ENCODE data around the gene GPER1.

The GPER1 gene

GRCh38 chr7:1064581-1064980 lies 23.3 kb upstream of the GPER1 start:
- H3K79me2 ChIP-seq (ENCODE audit: control insufficient read depth, insufficient read depth, low read length): no peaks in the 10 kb centered on the region
- no peaks in the 10 kb centered on the region for H3K27me3 ChIP-seq (ENCODE audit: insufficient read depth, low read length, poor library complexity)
- H3K27ac ChIP-seq (ENCODE audit: low read depth, low read length): no peak overlapping the region
- H3K36me3 ChIP-seq (ENCODE audit: control insufficient read depth, insufficient read depth, low read length): no peaks in the 10 kb centered on the region
- no peak overlapping the region for H3K9ac ChIP-seq (ENCODE audit: low read length)
- H2BK120ac ChIP-seq (ENCODE audit: low read depth, low read length): no peak overlapping the region
- no peak overlapping the region for H2BK15ac ChIP-seq (replicated peaks; ENCODE audit: low read depth)
- no peak overlapping the region for H3K4ac ChIP-seq (ENCODE audit: low read depth, low read length)
- no CpG with 5 or more reads among the region's 13 CpGs for WGBS (ENCODE audit: extremely low coverage, insufficient coverage, low lambda C conversion rate)
- no peak overlapping the region for H2BK5ac ChIP-seq (ENCODE audit: low read length)
- H3K4me2 ChIP-seq (ENCODE audit: low read length): no peak overlapping the region
- no peak overlapping the region for H3K56ac ChIP-seq (ENCODE audit: low read length)
- H2AK5ac ChIP-seq (ENCODE audit: low read length): no peak overlapping the region
- peaks cover 4% of the 10 kb centered on the region for H3K4me1 ChIP-seq (ENCODE audit: control insufficient read depth, low read depth, low read length)
- no peak overlapping the region for H4K8ac ChIP-seq (ENCODE audit: low read depth, low read length)
- no peak overlapping the region for H3K23ac ChIP-seq (ENCODE audit: low read length)
- no peak for DNase-seq
- H3K79me1 ChIP-seq (ENCODE audit: low read length): no peaks in the 10 kb centered on the region
- H3K4me3 ChIP-seq (ENCODE audit: low read length): no peak overlapping the region
- no peak overlapping the region for H4K5ac ChIP-seq (ENCODE audit: low read length)
- no peak overlapping the region for H3K18ac ChIP-seq (ENCODE audit: low read length)

GRCh38 chr7:1065263-1065584 lies 22.7 kb upstream of the GPER1 start:
- H4K8ac ChIP-seq (ENCODE audit: low read depth, low read length): no peak overlapping the region
- no peak overlapping the region for H2BK5ac ChIP-seq (ENCODE audit: low read length)
- no peak overlapping the region for H3K4ac ChIP-seq (ENCODE audit: low read depth, low read length)
- no peak overlapping the region for H3K9ac ChIP-seq (ENCODE audit: low read length)
- H2BK120ac ChIP-seq (ENCODE audit: low read depth, low read length): no peak overlapping the region
- DNase-seq: no peak
- no peaks in the 10 kb centered on the region for H3K79me2 ChIP-seq (ENCODE audit: control insufficient read depth, insufficient read depth, low read length)
- H2BK15ac ChIP-seq (replicated peaks; ENCODE audit: low read depth): no peak overlapping the region
- no peaks in the 10 kb centered on the region for H3K79me1 ChIP-seq (ENCODE audit: low read length)
- no peak overlapping the region for H3K27ac ChIP-seq (ENCODE audit: low read depth, low read length)
- H2AK5ac ChIP-seq (ENCODE audit: low read length): no peak overlapping the region
- no peaks in the 10 kb centered on the region for H3K36me3 ChIP-seq (ENCODE audit: control insufficient read depth, insufficient read depth, low read length)
- no peak overlapping the region for H3K4me3 ChIP-seq (ENCODE audit: low read length)
- H3K4me2 ChIP-seq (ENCODE audit: low read length): no peak overlapping the region
- H3K27me3 ChIP-seq (ENCODE audit: insufficient read depth, low read length, poor library complexity): no peaks in the 10 kb centered on the region
- H4K5ac ChIP-seq (ENCODE audit: low read length): no peak overlapping the region
- H3K23ac ChIP-seq (ENCODE audit: low read length): no peak overlapping the region
- peaks cover 2% of the 10 kb centered on the region for H3K4me1 ChIP-seq (ENCODE audit: control insufficient read depth, low read depth, low read length)
- H3K56ac ChIP-seq (ENCODE audit: low read length): peak overlapping the region; percentile 54
- no peak overlapping the region for H3K18ac ChIP-seq (ENCODE audit: low read length)
- no CpG with 5 or more reads among the region's 12 CpGs for WGBS (ENCODE audit: extremely low coverage, insufficient coverage, low lambda C conversion rate)

DNA sequence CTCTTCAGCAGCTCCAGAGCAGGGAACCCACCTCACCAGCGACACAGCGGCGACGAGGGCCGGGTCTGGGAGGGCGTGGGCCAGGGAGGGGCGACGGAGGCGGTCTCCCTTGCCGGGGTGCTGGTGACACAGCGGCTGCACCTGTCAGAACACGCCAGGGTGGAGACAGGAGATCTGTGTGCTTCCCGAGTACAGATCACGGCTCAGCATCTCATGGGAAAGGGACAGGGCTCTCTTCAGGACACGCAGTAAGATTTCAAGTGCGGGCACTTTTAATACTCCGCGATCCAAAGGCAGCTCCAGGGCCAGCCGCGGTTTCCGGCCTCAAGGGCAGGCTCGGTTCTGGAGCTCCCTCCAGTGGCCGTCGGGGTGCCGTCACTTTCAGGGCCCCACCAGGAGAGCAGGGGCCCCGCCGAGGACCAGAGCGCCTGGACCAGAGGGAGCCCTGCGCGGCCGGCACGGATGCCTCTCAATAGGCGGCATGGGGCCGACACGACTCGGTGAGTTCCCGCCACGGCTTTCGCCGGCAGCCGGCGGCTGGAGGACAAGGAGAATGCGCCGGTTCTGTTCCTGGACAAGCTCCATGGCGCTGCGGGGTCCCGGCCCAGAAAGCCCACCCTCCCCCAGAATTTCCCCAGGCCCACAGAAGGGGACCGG lies 22.2 kb upstream of the GPER1 start:
- H3K18ac ChIP-seq (ENCODE audit: low read length): no peak overlapping the region
- H3K4ac ChIP-seq (ENCODE audit: low read depth, low read length): no peak overlapping the region
- no peaks in the 10 kb centered on the region for H3K36me3 ChIP-seq (ENCODE audit: control insufficient read depth, insufficient read depth, low read length)
- peak; percentile 82 for DNase-seq
- no peak overlapping the region for H3K27ac ChIP-seq (ENCODE audit: low read depth, low read length)
- no peak overlapping the region for H4K5ac ChIP-seq (ENCODE audit: low read length)
- no peak overlapping the region for H4K8ac ChIP-seq (ENCODE audit: low read depth, low read length)
- no peak overlapping the region for H2BK5ac ChIP-seq (ENCODE audit: low read length)
- peaks cover 2% of the 10 kb centered on the region for H3K79me1 ChIP-seq (ENCODE audit: low read length)
- no peaks in the 10 kb centered on the region for H3K4me1 ChIP-seq (ENCODE audit: control insufficient read depth, low read depth, low read length)
- no peak overlapping the region for H3K9ac ChIP-seq (ENCODE audit: low read length)
- H2BK120ac ChIP-seq (ENCODE audit: low read depth, low read length): no peak overlapping the region
- WGBS (ENCODE audit: extremely low coverage, insufficient coverage, low lambda C conversion rate): no CpG with 5 or more reads among the region's 48 CpGs
- no peak overlapping the region for H3K4me3 ChIP-seq (ENCODE audit: low read length)
- H3K4me2 ChIP-seq (ENCODE audit: low read length): no peak overlapping the region
- no peak overlapping the region for H3K23ac ChIP-seq (ENCODE audit: low read length)
- no peaks in the 10 kb centered on the region for H3K79me2 ChIP-seq (ENCODE audit: control insufficient read depth, insufficient read depth, low read length)
- no peaks in the 10 kb centered on the region for H3K27me3 ChIP-seq (ENCODE audit: insufficient read depth, low read length, poor library complexity)
- H2AK5ac ChIP-seq (ENCODE audit: low read length): no peak overlapping the region
- H3K56ac ChIP-seq (ENCODE audit: low read length): peak overlapping the region; percentile 54
- H2BK15ac ChIP-seq (replicated peaks; ENCODE audit: low read depth): no peak overlapping the region

GRCh38 chr7:1066242-1066588 lies 21.7 kb upstream of the GPER1 start:
- Histone ChIP-seq H3K27ac (ENCODE audit: low read depth, low read length) (no peak overlapping the region), H3K79me1 (ENCODE audit: low read length) (peaks cover 2% of the 10 kb centered on the region), H3K79me2 (ENCODE audit: control insufficient read depth, insufficient read depth, low read length) (no peaks in the 10 kb centered on the region), H3K27me3 (ENCODE audit: insufficient read depth, low read length, poor library complexity) (no peaks in the 10 kb centered on the region), H2BK120ac (ENCODE audit: low read depth, low read length) (no peak overlapping the region), H3K36me3 (ENCODE audit: control insufficient read depth, insufficient read depth, low read length) (no peaks in the 10 kb centered on the region), H3K18ac (ENCODE audit: low read length) (no peak overlapping the region), H3K4me2 (ENCODE audit: low read length) (no peak overlapping the region), H3K56ac (ENCODE audit: low read length) (no peak overlapping the region), H2BK15ac (replicated peaks; ENCODE audit: low read depth) (no peak overlapping the region), H3K4me3 (ENCODE audit: low read length) (no peak overlapping the region), H4K5ac (ENCODE audit: low read length) (no peak overlapping the region), H4K8ac (ENCODE audit: low read depth, low read length) (no peak overlapping the region), H2AK5ac (ENCODE audit: low read length) (no peak overlapping the region), H3K4ac (ENCODE audit: low read depth, low read length) (no peak overlapping the region), H3K23ac (ENCODE audit: low read length) (no peak overlapping the region), H2BK5ac (ENCODE audit: low read length) (no peak overlapping the region), H3K4me1 (ENCODE audit: control insufficient read depth, low read depth, low read length) (no peaks in the 10 kb centered on the region), H3K9ac (ENCODE audit: low read length) (no peak overlapping the region)
- WGBS (ENCODE audit: extremely low coverage, insufficient coverage, low lambda C conversion rate): no CpG with 5 or more reads among the region's 21 CpGs
- DNase-seq: no peak

DNA sequence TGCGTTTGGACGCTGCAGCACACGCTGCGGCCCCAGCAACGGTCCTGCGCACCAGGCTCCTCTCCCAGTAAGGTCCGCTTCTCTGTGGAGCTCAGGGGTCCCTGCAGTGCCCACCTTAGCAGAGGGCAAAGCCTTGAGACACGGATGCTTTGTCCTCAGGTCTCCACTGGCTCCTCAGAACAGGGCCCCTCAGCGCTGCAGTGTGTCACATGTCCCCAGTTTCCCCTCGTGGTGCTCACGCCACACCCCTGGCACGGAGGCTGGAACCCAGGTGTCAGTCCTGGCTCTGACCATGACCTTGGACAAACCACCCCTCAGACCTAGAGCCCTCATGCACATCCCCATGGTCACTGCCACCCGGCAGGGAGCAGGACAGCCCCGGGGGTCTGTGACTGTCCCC lies 19.9 kb upstream of the GPER1 start:
- no peak for DNase-seq
- Histone ChIP-seq H3K79me2 (ENCODE audit: control insufficient read depth, insufficient read depth, low read length) (no peaks in the 10 kb centered on the region), H3K36me3 (ENCODE audit: control insufficient read depth, insufficient read depth, low read length) (no peaks in the 10 kb centered on the region), H3K27me3 (ENCODE audit: insufficient read depth, low read length, poor library complexity) (no peaks in the 10 kb centered on the region), H3K27ac (ENCODE audit: low read depth, low read length) (no peak overlapping the region), H3K18ac (ENCODE audit: low read length) (no peak overlapping the region), H4K8ac (ENCODE audit: low read depth, low read length) (no peak overlapping the region), H3K4me2 (ENCODE audit: low read length) (no peak overlapping the region), H3K79me1 (ENCODE audit: low read length) (peaks cover 3% of the 10 kb centered on the region), H2BK120ac (ENCODE audit: low read depth, low read length) (no peak overlapping the region), H3K23ac (ENCODE audit: low read length) (no peak overlapping the region), H2AK5ac (ENCODE audit: low read length) (no peak overlapping the region), H3K4ac (ENCODE audit: low read depth, low read length) (no peak overlapping the region), H3K4me3 (ENCODE audit: low read length) (no peak overlapping the region), H2BK5ac (ENCODE audit: low read length) (no peak overlapping the region), H4K5ac (ENCODE audit: low read length) (no peak overlapping the region), H3K56ac (ENCODE audit: low read length) (no peak overlapping the region), H3K4me1 (ENCODE audit: control insufficient read depth, low read depth, low read length) (no peaks in the 10 kb centered on the region), H3K9ac (ENCODE audit: low read length) (no peak overlapping the region), H2BK15ac (replicated peaks; ENCODE audit: low read depth) (no peak overlapping the region)
- WGBS (ENCODE audit: extremely low coverage, insufficient coverage, low lambda C conversion rate): no CpG with 5 or more reads among the region's 14 CpGs

DNA sequence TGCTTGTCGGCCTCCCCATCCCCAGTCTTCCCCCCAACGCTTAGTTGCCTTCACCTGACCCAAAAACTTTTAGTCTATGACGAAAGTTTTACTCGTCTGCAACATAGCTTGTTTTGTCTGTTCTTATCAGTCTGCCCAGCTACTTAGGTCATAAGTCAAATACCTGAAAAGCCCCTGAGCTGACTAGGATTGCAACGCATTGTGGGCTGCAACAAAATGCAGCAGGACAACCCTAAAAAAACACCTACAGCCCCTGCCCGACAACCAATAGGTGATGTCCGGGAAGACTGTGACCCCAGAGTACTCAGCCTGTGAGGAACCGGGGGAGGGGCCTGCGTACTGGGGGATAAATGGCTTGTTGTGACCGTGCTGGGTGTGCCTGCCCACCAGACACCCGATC lies 19.3 kb upstream of the GPER1 start:
- Histone ChIP-seq H3K4me2 (ENCODE audit: low read length) (no peak overlapping the region), H4K8ac (ENCODE audit: low read depth, low read length) (no peak overlapping the region), H3K4me3 (ENCODE audit: low read length) (no peak overlapping the region), H2AK5ac (ENCODE audit: low read length) (no peak overlapping the region), H3K27ac (ENCODE audit: low read depth, low read length) (no peak overlapping the region), H2BK5ac (ENCODE audit: low read length) (no peak overlapping the region), H3K79me1 (ENCODE audit: low read length) (peaks cover 3% of the 10 kb centered on the region), H4K5ac (ENCODE audit: low read length) (no peak overlapping the region), H3K4me1 (ENCODE audit: control insufficient read depth, low read depth, low read length) (no peaks in the 10 kb centered on the region), H3K4ac (ENCODE audit: low read depth, low read length) (no peak overlapping the region), H2BK15ac (replicated peaks; ENCODE audit: low read depth) (no peak overlapping the region), H3K27me3 (ENCODE audit: insufficient read depth, low read length, poor library complexity) (no peaks in the 10 kb centered on the region), H2BK120ac (ENCODE audit: low read depth, low read length) (no peak overlapping the region), H3K9ac (ENCODE audit: low read length) (no peak overlapping the region), H3K79me2 (ENCODE audit: control insufficient read depth, insufficient read depth, low read length) (no peaks in the 10 kb centered on the region), H3K23ac (ENCODE audit: low read length) (no peak overlapping the region), H3K36me3 (ENCODE audit: control insufficient read depth, insufficient read depth, low read length) (no peaks in the 10 kb centered on the region), H3K56ac (ENCODE audit: low read length) (no peak overlapping the region), H3K18ac (ENCODE audit: low read length) (no peak overlapping the region)
- DNase-seq: no peak
- no CpG with 5 or more reads among the region's 11 CpGs for WGBS (ENCODE audit: extremely low coverage, insufficient coverage, low lambda C conversion rate)
